Parathyroid adenoma (tissue), 2 donors: ENCODE results near the gene NDUFB8.
"Not testable (repeated sequence)": the region's sequence is repeated elsewhere in the genome, so short reads cannot be mapped to it uniquely, and the experiment has no call there.

Experiments used
- H2AFZ ChIP-seq: fragments of 300-600 bp; sonication (generic); one replicate; pipeline ENCODE4 v1.7.0; 2017; ENCODE audit warnings: antibody characterized with exemption, mild to moderate bottlenecking
- H3K27ac ChIP-seq: fragments of 300-600 bp; sonication (generic); one replicate; pipeline ENCODE4 v1.7.0; 2017
- H3K27me3 ChIP-seq: fragments of 300-600 bp; sonication (generic); one replicate; pipeline ENCODE4 v1.7.0; 2017; ENCODE audit warnings: low read length; ENCODE audit not compliant: control insufficient read depth, insufficient read depth
- H3K36me3 ChIP-seq: fragments of 300-600 bp; sonication (generic); one replicate; pipeline ENCODE4 v1.7.0; 2017; ENCODE audit warnings: low read length; ENCODE audit not compliant: control insufficient read depth, insufficient read depth
- H3K4me1 ChIP-seq: fragments of 300-600 bp; sonication (generic); one replicate; pipeline ENCODE4 v1.7.0; 2017; ENCODE audit warnings: control low read depth
- H3K4me2 ChIP-seq: fragments of 300-600 bp; sonication (generic); one replicate; pipeline ENCODE4 v1.7.0; 2017; ENCODE audit warnings: low read length
- H3K4me3 ChIP-seq: fragments of 300-600 bp; sonication (generic); one replicate; pipeline ENCODE4 v1.7.0; 2017; ENCODE audit warnings: low read depth, low read length
- H3K79me2 ChIP-seq: fragments of 300-600 bp; sonication (generic); one replicate; pipeline ENCODE4 v1.7.0; 2017; ENCODE audit warnings: control low read depth
- H3K9ac ChIP-seq: fragments of 300-600 bp; sonication (generic); one replicate; pipeline ENCODE4 v1.7.0; 2017; ENCODE audit warnings: mild to moderate bottlenecking
- H3K9me3 ChIP-seq: fragments of 300-600 bp; sonication (generic); one replicate; pipeline ENCODE4 v1.7.0; 2017; ENCODE audit warnings: low read length; ENCODE audit not compliant: control insufficient read depth
- CTCF ChIP-seq: fragments of 300-600 bp; sonication (generic); IDR thresholded peaks from one replicate; pipeline ENCODE4 v1.7.0; 2017; ENCODE audit warnings: antibody characterized with exemption, mild to moderate bottlenecking
- donor health status: primary hyperparathyroidism.

NDUFB8 gene

GRCh38 chr10:100529475-100530298 is at the start of gene NDUFB8:
TSS of gene NDUFB8 (minus strand) at chr10:100529871. CDS start at chr10:100529851, 20 bp downstream.
- Histone ChIP-seq H3K79me2 (peaks cover 6% of the 10 kb centered on the region), H3K4me1 (peaks cover under 1% of the 10 kb centered on the region), H2AFZ (peak within 1 kb of the TSS; percentile 82), H3K27ac (peak within 1 kb of the TSS; percentile 64), H3K4me3 (peak within 1 kb of the TSS; percentile 76), H3K4me2 (peak within 1 kb of the TSS; percentile 89), H3K36me3 (no peaks in the 10 kb centered on the region), H3K9me3 (no peaks in the 10 kb centered on the region), H3K9ac (peak within 1 kb of the TSS; percentile 81), H3K27me3 (no peaks in the 10 kb centered on the region)
- no peak for TF ChIP-seq CTCF

- H2AFZ ChIP-seq = no peak overlapping the region
- H3K9me3 ChIP-seq = no peaks in the 10 kb centered on the region
- H3K4me1 ChIP-seq = no peaks in the 10 kb centered on the region
- no peaks in the 10 kb centered on the region for H3K27me3 ChIP-seq
- H3K36me3 ChIP-seq = no peaks in the 10 kb centered on the region
- no peak overlapping the region for H3K27ac ChIP-seq
- no peak overlapping the region for H3K4me3 ChIP-seq
- H3K4me2 ChIP-seq = no peak overlapping the region
- no peak overlapping the region for H3K9ac ChIP-seq
- no peak for TF ChIP-seq CTCF
- H3K79me2 ChIP-seq = no peaks in the 10 kb centered on the region
Observed at GRCh38 chr10:100576282-100576635, 46.6 kb upstream of the NDUFB8 start.

- Histone ChIP-seq H3K9me3 (no peaks in the 10 kb centered on the region), H2AFZ (no peak overlapping the region), H3K9ac (no peak overlapping the region), H3K27ac (no peak overlapping the region), H3K4me3 (no peak overlapping the region), H3K4me2 (no peak overlapping the region), H3K27me3 (no peaks in the 10 kb centered on the region), H3K4me1 (no peaks in the 10 kb centered on the region), H3K36me3 (no peaks in the 10 kb centered on the region), H3K79me2 (no peaks in the 10 kb centered on the region)
- no peak for TF ChIP-seq CTCF
Observed at GRCh38 chr10:100575585-100576281, 46.1 kb upstream of the NDUFB8 start.

GRCh38 chr10:100575146-100575545 is 45.5 kb upstream of the NDUFB8 start:
- not testable (repeated sequence) for H3K27ac ChIP-seq, H3K27me3 ChIP-seq, H3K4me1 ChIP-seq, H3K4me3 ChIP-seq, H3K4me2 ChIP-seq, H3K36me3 ChIP-seq, H3K9me3 ChIP-seq, H2AFZ ChIP-seq, H3K79me2 ChIP-seq, H3K9ac ChIP-seq

GRCh38 chr10:100571084-100571856 is 41.6 kb upstream of the NDUFB8 start:
- H3K9me3 ChIP-seq = no peaks in the 10 kb centered on the region
- no peak overlapping the region for H3K27ac ChIP-seq
- no peak for TF ChIP-seq CTCF
- no peak overlapping the region for H3K9ac ChIP-seq
- no peak overlapping the region for H3K4me2 ChIP-seq
- no peaks in the 10 kb centered on the region for H3K27me3 ChIP-seq
- no peaks in the 10 kb centered on the region for H3K36me3 ChIP-seq
- no peaks in the 10 kb centered on the region for H3K79me2 ChIP-seq
- no peak overlapping the region for H2AFZ ChIP-seq
- no peaks in the 10 kb centered on the region for H3K4me1 ChIP-seq
- no peak overlapping the region for H3K4me3 ChIP-seq
